Activated effector memory CD4-positive, alpha-beta T cell treated with Interleukin-2 at 50 U/mL for 16 hours (primary cell): ENCODE data around the gene UNC93A.
"Not testable (repeated sequence)": the region's sequence is repeated elsewhere in the genome, so short reads cannot be mapped to it uniquely, and the experiment has no call there.

Experiments used
- DNase-seq: peaks from one replicate; pipeline ENCODE4 v3.0.0-alpha.2; 2020

UNC93A gene

DNA sequence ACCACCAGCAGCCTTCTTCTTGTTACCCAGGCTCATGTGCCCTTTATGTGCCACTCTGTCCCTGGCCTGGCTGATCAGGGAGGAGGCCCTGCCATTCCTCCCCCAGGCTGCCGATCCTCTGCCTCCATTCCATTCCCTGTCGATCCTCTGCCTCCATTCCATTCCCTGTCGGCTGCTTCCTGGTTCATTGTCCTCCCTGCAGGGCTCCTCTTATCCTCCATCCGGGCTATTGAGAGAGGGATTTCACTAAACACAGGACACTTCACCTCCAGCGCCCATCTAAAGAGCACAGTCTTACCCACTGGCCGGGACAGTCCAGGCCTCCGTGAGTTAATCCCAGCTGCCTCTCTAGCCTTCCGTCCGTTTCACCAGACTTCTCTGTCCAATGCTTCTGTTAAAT is 26.1 kb downstream of the UNC93A start:
- no peak for DNase-seq

DNA sequence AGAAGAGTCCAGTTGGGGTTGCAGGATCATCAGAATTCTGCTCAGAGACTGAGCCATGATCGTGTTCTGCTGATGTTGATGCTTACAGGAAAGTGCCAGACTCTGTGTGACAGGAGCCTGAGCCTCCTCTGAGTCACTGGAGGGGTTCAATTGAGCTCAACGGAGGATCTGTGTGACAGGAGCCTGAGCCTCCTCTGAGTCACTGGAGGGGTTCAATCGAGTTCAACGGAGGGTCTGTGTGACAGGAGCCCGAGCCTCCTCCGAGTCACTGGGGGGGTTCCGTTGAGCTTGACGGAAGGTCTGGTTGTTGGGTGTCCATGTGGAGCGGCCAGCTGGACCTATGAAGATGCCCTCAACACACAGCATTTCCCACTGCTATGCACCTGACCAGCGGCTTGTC is 27.2 kb downstream of the UNC93A start:
- not testable (repeated sequence) for DNase-seq

DNA sequence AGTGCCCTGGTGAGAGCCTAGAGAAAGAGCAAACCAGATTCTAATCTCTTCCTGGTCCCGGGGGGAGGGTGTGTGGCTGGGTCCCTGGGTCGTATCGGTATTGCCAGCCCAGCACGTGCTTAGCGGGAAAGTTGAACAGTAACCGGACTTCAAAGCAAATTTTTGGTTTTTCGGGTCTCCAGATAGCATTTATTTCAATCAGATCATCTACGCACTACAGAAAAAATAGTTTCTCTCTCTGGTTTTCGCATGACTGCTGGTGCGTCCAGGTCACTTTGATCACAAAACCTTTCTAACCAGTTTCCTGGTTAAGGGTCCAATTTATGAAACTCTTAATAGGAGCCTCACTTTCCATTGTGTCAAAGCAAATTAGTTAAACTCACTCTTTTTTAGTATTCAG is 27.7 kb downstream of the UNC93A start:
- DNase-seq: not testable (repeated sequence)

DNA sequence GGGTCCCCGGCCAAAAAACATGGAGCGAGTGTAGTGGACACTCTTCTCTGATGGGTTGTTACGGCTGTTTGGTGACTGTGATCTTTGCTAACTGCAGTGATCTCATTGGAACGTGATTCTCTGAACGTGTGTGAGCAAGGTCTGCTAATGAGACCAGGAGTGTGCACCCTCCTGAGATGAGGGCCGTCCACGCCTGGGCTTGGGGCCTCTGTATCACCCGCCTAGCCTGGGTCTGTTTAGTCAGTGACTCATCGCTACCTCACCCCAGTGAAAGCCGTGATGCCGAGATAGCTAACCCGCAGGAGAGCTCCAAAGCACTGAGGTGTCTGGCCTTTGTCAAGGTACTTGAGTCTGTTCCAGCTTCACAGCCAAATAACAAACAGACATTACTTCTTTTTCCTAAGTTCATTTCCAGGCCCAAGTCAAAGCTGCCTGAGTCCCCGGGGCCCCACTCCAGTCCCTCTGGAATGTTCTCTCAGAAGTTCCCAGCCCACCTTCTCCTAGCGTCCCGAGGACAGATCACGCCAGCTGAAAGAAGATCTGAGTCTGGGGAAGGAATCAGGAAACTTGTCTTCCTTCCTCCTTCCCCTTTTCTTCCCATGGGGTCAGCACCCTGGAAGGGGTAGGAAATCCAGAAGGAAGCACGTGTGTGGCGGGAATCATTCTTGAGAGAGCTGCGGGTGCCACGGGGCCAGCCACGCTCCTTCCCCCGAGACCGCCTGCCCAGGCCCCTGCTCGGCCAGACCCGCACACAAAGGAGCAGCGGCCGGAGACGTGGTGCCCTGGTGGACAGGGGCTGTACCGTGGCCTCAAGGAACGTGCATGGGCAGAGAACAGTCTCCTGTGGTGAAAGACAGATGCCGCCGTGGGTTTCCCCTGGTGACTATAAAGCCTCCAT is 29.0 kb downstream of the UNC93A start:
- not testable (repeated sequence) for DNase-seq

DNA sequence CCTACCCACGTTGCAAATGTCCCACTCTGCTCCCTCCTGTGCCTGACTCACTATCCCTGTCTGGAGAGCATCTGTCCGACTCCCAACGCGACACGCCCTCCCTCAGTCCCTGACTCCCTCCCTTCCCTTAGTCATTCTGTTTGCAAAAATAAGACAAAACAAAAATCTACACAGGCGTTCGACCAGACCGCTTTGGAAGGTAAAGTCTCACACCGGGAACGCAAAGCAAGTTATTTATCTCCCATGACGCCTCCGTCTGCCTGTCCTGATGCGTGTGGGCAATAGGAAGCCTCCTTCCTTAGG is 29.6 kb downstream of the UNC93A start:
- not testable (repeated sequence) for DNase-seq

DNA sequence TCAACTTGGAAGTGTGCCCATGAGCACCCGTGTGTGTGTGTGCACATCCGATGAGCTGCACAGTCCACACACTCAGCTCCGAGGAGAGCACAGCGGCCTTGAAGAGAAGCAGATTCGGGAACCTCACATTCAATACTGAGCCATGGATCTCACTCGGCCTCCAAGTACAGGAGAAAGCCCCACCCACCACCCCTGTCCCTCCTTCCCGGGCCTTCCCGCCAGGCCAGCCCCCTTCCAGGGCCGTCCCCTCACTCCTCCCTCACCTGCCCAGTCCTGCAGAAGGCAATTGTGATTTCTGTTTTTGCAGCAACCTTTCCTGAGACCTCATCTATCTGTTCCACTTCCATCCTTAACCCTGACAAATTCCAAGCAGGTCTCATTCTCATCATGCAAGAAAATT is 30.1 kb downstream of the UNC93A start:
- DNase-seq: not testable (repeated sequence)

DNA sequence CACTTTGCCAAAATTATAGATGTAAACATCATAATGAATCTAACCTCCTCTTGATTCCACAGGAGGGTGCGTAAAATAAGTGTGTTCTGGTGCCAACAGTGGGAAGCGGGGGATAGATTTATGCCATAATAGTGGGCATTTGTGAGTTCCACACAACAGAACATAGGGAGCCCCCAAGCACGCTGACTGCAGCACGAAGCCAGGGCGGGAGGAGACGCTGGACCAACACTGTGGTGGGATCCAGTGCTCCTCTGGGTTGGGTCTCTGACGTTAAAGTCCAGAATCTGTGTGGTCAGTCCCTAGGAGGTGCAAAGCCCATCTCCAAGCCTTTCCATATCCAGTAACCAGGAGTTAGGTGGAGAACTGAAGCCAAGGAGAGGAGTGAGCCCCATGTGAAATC is 32.0 kb downstream of the UNC93A start:
- DNase-seq: no peak

DNA sequence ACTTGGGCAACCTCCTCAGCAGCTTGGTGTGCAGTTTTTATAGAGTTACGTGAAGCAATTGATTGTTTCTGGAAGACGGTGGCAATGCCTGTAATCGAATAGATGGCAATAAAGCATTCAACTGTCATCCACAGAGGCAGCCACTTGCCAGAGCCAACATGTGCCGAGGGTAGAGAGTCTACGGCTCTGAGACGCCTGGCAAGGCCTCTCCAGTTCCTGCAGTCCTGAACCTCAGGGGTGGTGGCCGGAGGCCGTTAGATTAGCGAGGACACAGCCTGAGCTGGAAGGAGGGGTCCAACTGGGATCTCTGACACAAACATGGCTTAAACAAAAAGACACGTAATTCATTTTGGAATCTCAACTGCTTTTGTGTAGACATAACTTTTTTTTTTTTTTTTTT is 33.0 kb downstream of the UNC93A start:
- DNase-seq: no peak

DNA sequence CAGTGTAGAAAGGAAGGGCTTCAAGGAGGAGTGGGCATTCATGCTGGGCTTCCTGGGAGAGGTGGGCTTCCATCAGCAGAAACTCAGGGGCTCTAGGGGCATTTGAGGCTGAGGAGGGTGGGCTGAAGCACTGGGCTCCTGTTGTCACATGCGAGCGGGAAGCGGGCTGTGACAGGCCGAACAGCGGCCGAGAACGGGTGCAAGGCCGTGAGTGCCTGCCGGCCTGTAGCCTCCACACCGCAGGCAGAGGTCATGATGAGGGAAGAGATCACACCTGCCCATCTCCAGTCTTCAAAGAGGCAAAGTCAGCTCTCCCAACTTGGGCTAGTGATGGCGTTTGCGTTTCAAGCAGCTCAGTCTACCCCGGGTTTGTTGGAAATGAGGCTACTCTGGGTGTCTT is 34.7 kb downstream of the UNC93A start:
- DNase-seq: no peak

DNA sequence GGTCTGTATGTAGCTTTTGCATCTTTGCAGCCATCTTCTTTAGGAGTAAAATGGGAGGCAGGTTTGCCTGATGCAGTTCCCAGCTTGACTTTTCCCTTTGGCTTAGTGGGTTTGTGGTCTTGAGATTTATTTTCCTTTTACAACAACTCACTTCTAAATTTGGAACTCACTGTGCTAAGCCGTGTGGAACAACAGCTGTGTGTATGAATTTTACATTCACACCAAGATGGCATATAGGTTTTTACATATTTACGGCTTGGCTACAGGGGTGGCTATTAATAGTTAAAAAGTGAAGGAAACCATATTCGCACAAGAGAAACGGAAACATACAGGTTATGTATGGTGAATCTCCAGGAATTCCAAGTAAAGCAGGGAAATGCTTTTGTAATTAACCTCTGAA is 36.3 kb downstream of the UNC93A start:
- DNase-seq: no peak

DNA sequence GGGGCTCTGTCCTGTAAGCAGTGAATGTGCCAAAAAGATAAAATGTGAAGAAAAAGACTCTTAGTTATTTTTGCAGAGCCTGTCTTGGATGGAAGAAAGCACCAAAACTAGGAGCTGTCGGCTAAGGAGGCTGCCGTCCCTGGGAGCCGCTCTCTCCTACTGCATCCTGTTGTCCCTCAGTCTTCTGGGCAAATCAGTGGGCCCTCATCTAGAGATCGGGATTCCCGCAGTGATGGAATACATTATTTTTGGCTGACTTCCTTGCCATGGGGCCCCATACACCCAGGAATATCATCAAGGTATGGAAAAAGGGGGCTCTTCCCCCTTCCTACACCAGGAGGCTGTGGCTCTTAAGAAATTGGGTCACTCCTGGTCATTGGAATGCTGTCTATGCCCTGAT is 37.0 kb downstream of the UNC93A start:
- DNase-seq: no peak

DNA sequence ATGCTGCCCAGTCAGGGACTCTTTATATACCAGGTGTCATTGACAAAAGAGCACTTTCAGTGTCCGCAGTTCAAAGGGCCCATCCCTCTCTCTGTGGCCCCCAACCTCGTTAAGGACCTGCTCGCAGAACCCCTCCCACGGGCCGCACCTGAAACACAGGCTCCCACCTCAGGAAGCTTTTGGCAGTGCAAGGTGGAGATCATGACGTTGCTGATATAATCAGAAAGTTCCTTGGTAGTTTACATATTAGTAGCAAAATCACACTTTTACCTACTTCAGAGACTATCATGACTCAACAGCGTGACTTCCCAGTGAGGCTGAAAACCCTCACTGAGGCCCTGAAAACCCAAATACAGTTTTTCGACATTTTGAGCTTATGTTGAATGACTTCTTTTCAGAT is 37.9 kb downstream of the UNC93A start:
- DNase-seq: no peak

DNA sequence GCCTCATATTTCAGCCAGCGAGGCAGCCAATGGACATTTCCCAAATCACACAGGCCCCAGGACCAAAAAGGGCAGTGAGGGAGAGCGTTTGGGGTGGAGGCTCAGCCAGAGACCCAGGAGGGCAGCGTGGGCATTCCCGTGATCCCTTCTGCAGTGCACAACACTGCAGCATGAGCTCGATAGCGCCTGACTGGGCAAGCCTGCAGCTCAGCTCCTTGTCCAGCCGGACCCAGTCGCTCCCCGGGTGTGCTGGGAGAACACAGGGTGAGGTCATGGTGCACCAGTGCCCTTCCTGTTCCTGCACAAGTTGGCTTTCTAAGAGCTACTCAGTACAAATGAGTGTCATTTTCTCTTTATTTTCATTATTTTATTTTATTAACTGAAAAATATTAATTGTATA is 39.6 kb downstream of the UNC93A start:
- DNase-seq: no peak

DNA sequence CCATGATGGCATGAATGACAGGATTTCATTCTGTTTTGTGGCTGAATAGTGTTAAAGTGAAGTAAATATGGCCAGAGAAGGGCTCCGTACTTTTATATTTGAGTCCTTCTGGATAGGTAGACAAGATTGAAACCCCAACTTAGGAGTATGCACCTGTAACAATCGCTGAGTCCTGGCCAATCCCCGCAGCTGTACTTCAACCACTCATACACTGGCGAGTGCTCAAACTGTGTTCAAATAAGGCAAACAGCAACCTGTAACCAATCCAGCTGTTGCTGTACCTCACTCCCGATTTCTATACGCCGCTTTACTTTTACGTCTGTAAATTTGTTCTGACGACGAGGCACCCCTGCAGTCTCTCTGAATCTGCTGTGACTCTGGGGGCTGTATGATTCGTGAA is 40.5 kb downstream of the UNC93A start:
- DNase-seq: no peak

DNA sequence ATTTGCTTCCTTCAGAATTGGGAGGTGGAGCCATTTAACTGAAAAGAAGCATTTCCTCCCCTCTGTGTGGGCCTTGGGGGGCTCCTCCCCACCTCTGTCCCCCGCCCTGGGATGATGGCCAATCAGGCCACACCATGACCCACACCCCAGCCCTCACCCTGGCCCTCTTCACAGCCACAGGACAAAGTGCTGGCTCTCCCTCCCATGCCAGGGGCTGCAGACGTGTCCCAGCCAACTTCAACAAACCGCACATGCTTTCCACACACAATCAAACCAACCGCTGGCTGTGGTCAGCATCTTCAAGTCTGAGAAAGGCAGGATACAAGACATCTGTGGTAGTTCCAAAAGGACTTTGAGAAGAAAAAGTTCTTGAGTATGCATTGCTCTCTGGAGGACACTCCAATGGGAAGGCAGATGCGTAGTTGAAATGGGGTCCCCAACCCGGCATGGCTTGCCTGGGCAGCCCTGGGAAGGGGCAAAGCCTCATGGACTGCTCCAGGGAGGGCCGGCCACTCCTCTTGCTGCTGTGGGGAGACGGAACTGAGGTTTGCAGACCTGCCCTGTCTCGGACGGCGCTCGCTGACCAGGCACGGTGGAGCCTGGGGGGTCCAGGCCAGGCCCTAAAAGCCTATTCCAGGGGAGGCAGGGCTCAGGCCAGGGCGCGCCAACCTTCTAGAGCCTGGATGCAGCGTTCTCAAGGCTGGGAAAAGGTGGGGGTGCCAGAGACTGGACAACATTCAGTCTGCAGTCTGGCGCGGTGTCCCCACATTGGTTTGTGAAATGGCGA is 45.9 kb downstream of the UNC93A start:
- no peak for DNase-seq

DNA sequence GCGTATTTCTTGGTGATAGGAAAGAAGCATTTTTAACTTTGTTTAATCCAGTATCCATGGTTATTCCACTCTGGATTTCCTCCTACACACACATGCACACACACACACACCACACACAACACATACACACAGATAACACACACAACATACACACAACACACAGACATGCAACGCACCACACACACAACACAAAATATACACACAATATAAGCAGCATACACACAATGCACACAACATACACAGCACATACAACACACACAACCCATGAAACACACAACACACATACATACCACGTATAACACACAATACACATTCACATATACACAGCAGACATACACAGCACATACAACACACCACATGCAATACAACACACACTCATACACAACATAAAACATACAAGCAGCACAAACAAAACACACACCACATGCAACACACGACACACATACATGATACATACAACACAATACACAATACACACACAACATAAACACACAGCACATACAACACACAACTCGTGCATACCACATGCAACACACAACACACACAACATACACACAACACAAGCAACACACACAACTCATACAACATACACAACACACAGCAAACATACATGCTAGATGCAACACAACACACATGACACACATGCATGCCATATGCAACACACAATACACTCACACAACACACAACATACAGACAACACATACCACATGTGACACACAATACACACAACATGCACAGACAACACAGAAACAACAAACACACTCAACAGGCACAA is 46.7 kb downstream of the UNC93A start:
- no peak for DNase-seq

DNA sequence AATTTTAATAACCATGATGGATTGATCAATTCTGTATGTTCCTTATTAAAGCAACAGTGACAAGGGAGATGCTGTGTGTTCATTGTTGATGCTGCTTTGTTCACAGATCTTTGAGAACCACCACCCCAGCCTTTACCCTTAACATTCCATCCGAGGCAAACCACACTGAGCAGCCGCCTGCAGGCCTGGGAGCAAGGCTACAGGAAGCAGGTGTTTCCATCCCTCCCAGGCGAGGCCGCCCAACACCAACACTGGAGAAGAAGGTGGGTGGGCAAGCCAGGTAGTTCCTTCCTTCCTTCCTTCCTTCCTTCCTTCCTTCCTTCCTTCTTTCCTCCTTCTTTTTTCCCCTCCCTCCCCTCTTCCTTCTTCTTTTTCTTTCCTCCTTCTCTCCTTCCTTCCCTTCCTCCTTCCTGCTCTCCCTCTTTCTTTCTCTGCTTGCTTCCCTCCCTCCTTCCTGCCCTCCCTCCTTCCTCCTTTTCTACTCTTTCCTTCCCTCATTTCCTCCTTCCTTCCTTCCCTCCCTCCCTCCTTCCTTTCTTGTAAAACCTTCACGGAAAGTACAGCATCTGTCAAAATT is 47.5 kb downstream of the UNC93A start:
- DNase-seq: no peak

DNA sequence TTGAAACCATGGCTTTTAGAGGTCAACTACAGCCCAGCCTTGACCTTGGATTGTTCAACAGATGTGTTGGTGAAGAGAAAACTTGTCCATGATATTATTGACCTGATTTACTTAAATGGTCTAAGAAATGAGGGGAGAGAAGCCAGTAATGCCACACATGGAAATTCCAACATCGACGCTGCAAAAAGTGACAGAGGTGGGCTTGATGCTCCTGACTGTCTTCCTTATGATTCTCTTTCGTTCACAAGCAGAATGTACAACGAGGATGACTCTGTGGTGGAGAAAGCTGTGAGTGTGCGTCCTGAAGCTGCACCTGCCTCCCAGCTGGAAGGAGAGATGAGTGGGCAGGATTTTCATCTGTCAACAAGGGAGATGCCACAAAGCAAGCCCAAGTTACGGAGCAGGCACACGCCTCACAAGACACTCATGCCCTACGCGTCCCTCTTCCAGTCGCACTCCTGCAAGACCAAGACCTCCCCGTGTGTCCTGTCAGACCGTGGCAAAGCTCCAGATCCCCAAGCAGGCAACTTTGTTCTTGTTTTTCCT is 50.0 kb downstream of the UNC93A start:
- no peak for DNase-seq

DNA sequence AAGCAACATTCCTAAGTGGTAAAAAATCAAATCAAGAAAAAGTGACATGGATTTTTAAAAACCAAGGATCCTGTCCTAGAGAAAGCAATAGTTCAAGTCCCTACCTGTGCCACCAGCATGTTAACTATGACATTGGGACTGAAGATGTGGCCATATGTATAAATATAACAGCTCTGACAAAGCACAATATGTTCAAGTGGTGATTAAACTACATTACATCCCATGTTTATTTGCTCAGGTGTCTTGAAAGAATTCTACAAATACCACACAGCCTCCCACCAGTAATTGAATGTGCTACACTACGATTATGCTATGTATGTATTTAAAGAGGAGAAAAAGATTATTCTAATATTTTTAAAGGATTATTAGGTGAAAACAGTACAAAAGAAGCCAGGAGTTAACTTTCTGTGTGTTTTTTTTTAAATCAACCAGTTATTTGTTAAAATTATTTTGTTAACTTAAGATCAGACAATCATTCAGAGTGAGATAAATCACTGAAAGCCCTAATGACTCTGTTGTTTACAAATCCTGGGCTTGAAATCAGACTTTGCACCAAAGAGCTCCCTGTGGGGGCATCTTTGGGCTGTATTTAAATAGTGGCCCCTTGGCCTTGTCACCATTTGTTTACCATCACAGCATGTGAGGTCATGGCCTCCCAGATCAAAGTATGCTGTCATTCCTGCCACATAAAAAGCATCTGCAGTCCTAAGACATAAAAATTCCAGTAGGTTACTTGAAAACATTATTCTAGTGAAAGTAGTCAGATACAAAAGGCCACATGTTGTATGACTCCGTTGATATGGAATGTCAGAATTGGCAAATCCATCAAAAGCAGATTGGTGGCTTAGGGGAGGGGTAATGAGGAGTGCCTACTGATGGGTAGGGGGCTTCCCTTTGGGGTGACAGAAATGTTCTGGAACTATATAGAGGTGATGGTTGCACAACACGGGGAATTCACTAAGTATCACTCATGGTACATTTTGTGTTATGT is 50.8 kb downstream of the UNC93A start:
- DNase-seq: no peak

DNA sequence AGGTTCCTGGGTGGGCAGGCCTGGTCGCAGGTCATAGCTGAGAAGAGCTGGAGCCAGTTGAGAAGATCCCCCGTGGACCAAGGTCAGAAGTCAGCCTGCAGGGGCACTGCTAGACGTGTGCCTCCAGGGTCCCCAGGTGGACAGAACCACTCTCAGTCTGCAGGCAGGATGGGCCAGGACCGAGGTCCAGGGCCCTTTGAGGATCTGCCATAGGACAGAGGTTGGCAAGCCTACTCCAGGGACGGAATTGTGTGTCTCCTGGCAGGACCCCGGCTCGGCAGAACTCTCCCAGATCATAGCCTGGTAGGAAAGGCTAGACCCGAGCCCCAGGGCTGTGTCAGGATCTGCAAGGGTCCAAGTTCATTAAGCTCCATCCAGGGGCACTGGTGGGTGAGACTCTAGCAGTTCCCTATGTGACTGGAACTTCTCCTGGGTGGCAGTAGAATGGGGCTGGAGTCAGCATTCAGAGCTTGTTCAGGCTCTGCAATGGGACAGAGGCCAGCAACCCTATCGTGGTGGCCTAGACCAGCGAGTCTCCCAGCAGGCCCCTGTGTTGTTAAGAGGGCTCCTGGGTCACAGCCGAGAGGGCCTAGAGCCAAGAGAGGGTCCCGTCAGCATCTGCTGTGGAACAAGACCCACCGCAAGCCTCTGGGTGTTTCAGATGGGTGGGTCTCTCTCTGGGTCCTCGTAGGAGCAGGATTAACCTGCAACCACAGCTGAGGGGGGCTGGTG is 51.9 kb downstream of the UNC93A start:
- DNase-seq: no peak

DNA sequence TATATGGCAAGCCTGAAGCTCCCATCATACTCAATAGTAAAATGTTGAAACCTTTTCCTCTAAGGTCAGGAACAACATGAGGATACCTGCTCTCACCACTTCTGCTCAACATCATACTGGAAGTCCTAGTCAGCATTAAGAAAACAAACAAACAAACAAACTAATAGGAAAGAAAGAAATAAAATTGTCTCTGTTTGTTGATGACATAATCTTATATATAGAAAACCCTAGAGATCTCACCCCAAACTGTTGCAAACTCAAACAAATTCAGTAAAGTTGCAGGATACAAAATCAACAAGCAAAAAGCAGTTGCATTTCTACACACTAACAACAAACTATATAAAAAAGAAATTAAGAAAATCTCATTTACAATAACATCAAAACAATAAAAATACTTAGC is 54.2 kb downstream of the UNC93A start:
- no peak for DNase-seq
